Fibroblast of skin of right quadriceps (primary cell): Measurements from ENCODE around the gene PTPN11.
"Not testable (repeated sequence)": the region's sequence is repeated elsewhere in the genome, so short reads cannot be mapped to it uniquely, and the experiment has no call there.

Source experiments
- DNase-seq: peaks from one replicate; pipeline ENCODE4 v3.0.0-alpha.2; 2013

PTPN11 gene

GRCh38 chr12:112409906-112410244, 8.9 kb upstream of the PTPN11 start:
- no peak for DNase-seq

- DNase-seq, result no peak
Measured at GRCh38 chr12:112413855-112414625, 4.7 kb upstream of the PTPN11 start.

GRCh38 chr12:112415457-112415856, 3.3 kb upstream of the PTPN11 start:
- not testable (repeated sequence) for DNase-seq

- no peak for DNase-seq
Measured at GRCh38 chr12:112418273-112418607, 507 bp upstream of the PTPN11 start.

- peak; percentile 80 for DNase-seq
Measured at GRCh38 chr12:112419297-112420133, 768 bp downstream of the PTPN11 start.

GRCh38 chr12:112420740-112421139, 2.0 kb downstream of the PTPN11 start:
- no peak for DNase-seq

GRCh38 chr12:112421363-112421762, 2.6 kb downstream of the PTPN11 start:
- no peak for DNase-seq

- DNase-seq, result no peak
Measured at GRCh38 chr12:112422531-112422930, 3.8 kb downstream of the PTPN11 start.

GRCh38 chr12:112424126-112424525, 5.4 kb downstream of the PTPN11 start:
- DNase-seq, result no peak

GRCh38 chr12:112425582-112426382, 7.0 kb downstream of the PTPN11 start:
- DNase-seq, result no peak

- DNase-seq, result no peak
Measured at GRCh38 chr12:112427760-112428159, 9.0 kb downstream of the PTPN11 start.

GRCh38 chr12:112430929-112431328, 12.2 kb downstream of the PTPN11 start:
- DNase-seq, result no peak

- DNase-seq, result no peak
Measured at GRCh38 chr12:112431965-112432364, 13.2 kb downstream of the PTPN11 start.

- DNase-seq, result no peak
Measured at GRCh38 chr12:112433551-112433950, 14.8 kb downstream of the PTPN11 start.

GRCh38 chr12:112438645-112439044, 19.9 kb downstream of the PTPN11 start:
- not testable (repeated sequence) for DNase-seq

- no peak for DNase-seq
Measured at GRCh38 chr12:112439769-112440168, 21.0 kb downstream of the PTPN11 start.

GRCh38 chr12:112440653-112441052, 21.9 kb downstream of the PTPN11 start:
- not testable (repeated sequence) for DNase-seq

- DNase-seq, result no peak
Measured at GRCh38 chr12:112443916-112444315, 25.2 kb downstream of the PTPN11 start.

GRCh38 chr12:112446008-112446725, 27.4 kb downstream of the PTPN11 start:
- no peak for DNase-seq

GRCh38 chr12:112447106-112447505, 28.4 kb downstream of the PTPN11 start:
- DNase-seq, result no peak

GRCh38 chr12:112448165-112448564, 29.4 kb downstream of the PTPN11 start:
- DNase-seq, result not testable (repeated sequence)

GRCh38 chr12:112450725-112451124, 32.0 kb downstream of the PTPN11 start:
- no peak for DNase-seq

GRCh38 chr12:112456029-112456428, 37.3 kb downstream of the PTPN11 start:
- DNase-seq, result no peak
